H1 (cell line): Measurements from ENCODE around the gene FRMD4B. TPM values are rescaled to one million over a fixed set of nuclear protein-coding genes. Genes with fewer than 3 reads are reported as not detected.

Source experiments
- CTCF ChIA-PET: fragments of 300-600 bp; sonication (Branson Sonifier 250); formaldehyde crosslinking; loops from one replicate; lab custom pipeline; 2021; ENCODE audit not compliant: partially characterized antibody; lab: Charles Lee
- POLR2A ChIA-PET: fragments of 300-600 bp; sonication (Branson Sonifier 250); formaldehyde crosslinking; loops from one replicate; lab custom pipeline; 2021; ENCODE audit warnings: inconsistent platforms; ENCODE audit not compliant: partially characterized antibody; lab: Charles Lee
- DNase-seq, 2 experiments: peaks; one replicate each; pipeline versions ENCODE4 v3.0.0 to v3.0.0-alpha.2; 2010 to 2022; ENCODE audit warnings: low spot score in 2 of 2, low read depth in 1 of 2, mixed read lengths in 1 of 2
- FAIRE-seq: peaks from 2 replicates; lab custom pipeline; 2011; peaks lifted over from hg19 to GRCh38; lab: Jason Lieb, UNC
- H2AFZ ChIP-seq: 2 replicates; pipeline ENCODE4 v1.8.1; 2012; ENCODE audit warnings: low read length, inconsistent platforms
- H2AK5ac ChIP-seq: 2 replicates; pipeline ENCODE4 v1.6.1; 2013; ENCODE audit warnings: low read depth, low read length
- H2BK120ac ChIP-seq: replicated peaks from 2 replicates; pipeline ENCODE3; 2013; ENCODE audit warnings: low read depth, low read length, inconsistent platforms
- H2BK12ac ChIP-seq: 2 replicates; pipeline ENCODE4 v1.6.1; 2013; ENCODE audit warnings: low read depth, low read length
- H2BK15ac ChIP-seq: 2 replicates; pipeline ENCODE4 v1.6.1; 2013; ENCODE audit warnings: low read length
- H2BK20ac ChIP-seq: 2 replicates; pipeline ENCODE4 v1.6.1; 2013; ENCODE audit warnings: low read length
- H2BK5ac ChIP-seq: 2 replicates; pipeline ENCODE4 v1.6.1; 2013; ENCODE audit warnings: low read depth, low read length
- H3K14ac ChIP-seq: 2 replicates; pipeline ENCODE4 v1.6.1; 2013; ENCODE audit warnings: inconsistent platforms; ENCODE audit not compliant: insufficient read length
- H3K18ac ChIP-seq: 2 replicates; pipeline ENCODE4 v1.6.1; 2013; ENCODE audit warnings: low read length; ENCODE audit errors: extremely low read depth
- H3K23ac ChIP-seq: 2 replicates; pipeline ENCODE4 v1.6.1; 2013; ENCODE audit warnings: inconsistent platforms; ENCODE audit not compliant: insufficient read length
- H3K23me2 ChIP-seq: 2 replicates; pipeline ENCODE4 v1.6.1; 2013; ENCODE audit warnings: low read depth, low read length
- H3K27ac ChIP-seq: 2 replicates; pipeline ENCODE4 v1.6.1; 2011; ENCODE audit warnings: low read depth, low read length, inconsistent platforms
- H3K27me3 ChIP-seq, 4 experiments: replicated peaks in 1 of 4; 1 replicate in 1 of 4; 2 replicates in 3 of 4; pipeline versions ENCODE4 v1.6.1 to v1.8.1; 2011 to 2013; ENCODE audit warnings: low read length in 3 of 4, mild to moderate bottlenecking in 3 of 4, inconsistent platforms in 2 of 4, mixed read lengths in 2 of 4, moderate library complexity in 1 of 4; ENCODE audit not compliant: control insufficient read depth in 3 of 4, insufficient read depth in 3 of 4; ENCODE audit errors: extremely low read depth in 1 of 4
- H3K36me3 ChIP-seq, 4 experiments: 2 replicates each; pipeline versions ENCODE4 v1.6.1 to v1.8.1; 2011 to 2013; ENCODE audit warnings: mild to moderate bottlenecking in 4 of 4, low read length in 3 of 4, moderate library complexity in 2 of 4, control low read depth in 1 of 4, inconsistent platforms in 1 of 4; ENCODE audit not compliant: insufficient read depth in 4 of 4, control insufficient read depth in 2 of 4
- H3K4ac ChIP-seq: replicated peaks from 2 replicates; pipeline ENCODE3; 2013; ENCODE audit warnings: low read length, low read depth, mixed read lengths, inconsistent platforms; ENCODE audit not compliant: insufficient read length
- H3K4me1 ChIP-seq, 4 experiments: replicated peaks in 1 of 4; 1 replicate in 1 of 4; 2 replicates in 3 of 4; pipeline versions ENCODE4 v1.6.1 to v1.8.1; 2011 to 2013; ENCODE audit warnings: low read length in 3 of 4, inconsistent platforms in 2 of 4, mixed read lengths in 1 of 4; ENCODE audit not compliant: insufficient read depth in 4 of 4, control insufficient read depth in 3 of 4
- H3K4me2 ChIP-seq, 2 experiments: 2 replicates each; pipeline versions ENCODE4 v1.6.1 to v1.8.1; 2011 to 2013; ENCODE audit warnings: low read depth in 2 of 2, low read length in 2 of 2, control low read depth in 1 of 2, inconsistent platforms in 1 of 2, mild to moderate bottlenecking in 1 of 2; ENCODE audit not compliant: insufficient read depth in 1 of 2
- H3K4me3 ChIP-seq, 4 experiments: fragments of 200-600, 300-600 bp in 1 of 4; sonication (generic), shearing (Covaris generic), sonication (Bioruptor Twin) in 1 of 4; 2 replicates each; pipeline versions ENCODE4 v1.5.1 to v1.8.1; 2011 to 2016; ENCODE audit warnings: low read length in 4 of 4, low read depth in 3 of 4, control low read depth in 2 of 4, inconsistent platforms in 2 of 4, mild to moderate bottlenecking in 2 of 4, mixed read lengths in 1 of 4, moderate library complexity in 1 of 4; ENCODE audit not compliant: insufficient read depth in 2 of 4; ENCODE audit errors: extremely low read depth in 1 of 4
- H3K56ac ChIP-seq: replicated peaks from 2 replicates; pipeline ENCODE3; 2013; ENCODE audit warnings: low read depth, mild to moderate bottlenecking, mixed read lengths, low read length, inconsistent platforms; ENCODE audit not compliant: insufficient read length
- H3K79me1 ChIP-seq: 2 replicates; pipeline ENCODE4 v1.6.1; 2013; ENCODE audit warnings: low read depth, low read length, control low read depth
- H3K79me2 ChIP-seq, 2 experiments: 2 replicates each; pipeline versions ENCODE4 v1.6.1 to v1.8.1; 2012 to 2013; ENCODE audit warnings: low read length in 2 of 2, mild to moderate bottlenecking in 2 of 2, inconsistent platforms in 1 of 2; ENCODE audit not compliant: insufficient read depth in 2 of 2, control insufficient read depth in 1 of 2
- H3K9ac ChIP-seq, 4 experiments: replicated peaks in 1 of 4; 1 replicate in 1 of 4; 2 replicates in 3 of 4; pipeline versions ENCODE4 v1.6.1 to v1.8.1; 2011 to 2013; ENCODE audit warnings: low read depth in 3 of 4, low read length in 3 of 4, control low read depth in 2 of 4, mild to moderate bottlenecking in 2 of 4, moderate library complexity in 2 of 4, inconsistent platforms in 1 of 4; ENCODE audit errors: extremely low read depth in 1 of 4
- H3K9me3 ChIP-seq, 2 experiments: 2 replicates each; pipeline versions ENCODE4 v1.6.1 to v1.8.1; 2012 to 2013; ENCODE audit warnings: mild to moderate bottlenecking in 2 of 2, moderate library complexity in 2 of 2, control low read depth in 1 of 2, inconsistent platforms in 1 of 2, low read depth in 1 of 2, low read length in 1 of 2, mixed read lengths in 1 of 2; ENCODE audit not compliant: insufficient read depth in 2 of 2
- H4K20me1 ChIP-seq, 2 experiments: replicated peaks in 1 of 2; 2 replicates each; pipeline versions ENCODE3 to v1.8.1; 2011 to 2013; ENCODE audit warnings: inconsistent platforms in 2 of 2, low read length in 2 of 2, mild to moderate bottlenecking in 1 of 2; ENCODE audit not compliant: insufficient read depth in 2 of 2, control insufficient read depth in 1 of 2
- H4K5ac ChIP-seq: 2 replicates; pipeline ENCODE4 v1.6.1; 2013; ENCODE audit warnings: low read length, low read depth, mixed read lengths, inconsistent platforms; ENCODE audit not compliant: insufficient read length
- H4K8ac ChIP-seq: 2 replicates; pipeline ENCODE4 v1.8.0; 2013; ENCODE audit warnings: mild to moderate bottlenecking, moderate library complexity, low read length, inconsistent platforms; ENCODE audit not compliant: insufficient read depth; ENCODE audit errors: extremely low read depth
- H4K91ac ChIP-seq: replicated peaks from 2 replicates; pipeline ENCODE3; 2013; ENCODE audit warnings: low read length, mixed read lengths, inconsistent platforms; ENCODE audit not compliant: insufficient read length
- CREB1 ChIP-seq: IDR thresholded peaks from 2 replicates; pipeline ENCODE4 v1.6.1; 2012; ENCODE audit warnings: inconsistent platforms
- CTBP2 ChIP-seq: IDR thresholded peaks from 2 replicates; pipeline ENCODE4 v1.7.0; 2011; ENCODE audit warnings: borderline replicate concordance, mild to moderate bottlenecking, moderate library complexity, mixed read lengths, low read length; ENCODE audit not compliant: insufficient read depth, insufficient read length
- KDM1A ChIP-seq: fragments of 200-600, 300-600 bp; sonication (generic); IDR thresholded peaks from 2 replicates; pipeline ENCODE4 v1.7.1; 2016; ENCODE audit warnings: mild to moderate bottlenecking, low read length, borderline replicate concordance
- RXRA ChIP-seq: IDR thresholded peaks from 2 replicates; pipeline ENCODE4 v1.6.1; 2011; ENCODE audit warnings: low read depth, mild to moderate bottlenecking, low read length, moderate library complexity; ENCODE audit not compliant: insufficient read depth
- SAP30 ChIP-seq: fragments of 300-600 bp; sonication (generic); IDR thresholded peaks from 2 replicates; pipeline ENCODE4 v1.7.1; 2012; ENCODE audit warnings: low read length, moderate library complexity, mild to moderate bottlenecking, inconsistent platforms; ENCODE audit not compliant: insufficient read depth, insufficient replicate concordance
- SIX5 ChIP-seq: IDR thresholded peaks from 2 replicates; pipeline ENCODE4 v1.6.1; 2011; ENCODE audit warnings: mild to moderate bottlenecking, low read depth, low read length
- TCF12 ChIP-seq: IDR thresholded peaks from 2 replicates; pipeline ENCODE4 v1.6.1; 2011; ENCODE audit warnings: low read depth, mild to moderate bottlenecking, low read length
- WGBS, 2 experiments: shearing (Covaris generic) in 1 of 2; methylation state at CpG; one replicate each; pipeline versions ENCODE4 v1.1.6 to v1.1.7; 2013 to 2015; ENCODE audit warnings: low lambda C conversion rate in 2 of 2, mixed read lengths in 2 of 2, inconsistent platforms in 1 of 2, low coverage in 1 of 2, missing lambda C conversion rate in 1 of 2; ENCODE audit not compliant: insufficient replicate concordance in 2 of 2, insufficient coverage in 1 of 2, insufficient read length in 1 of 2; ENCODE audit errors: extremely low coverage in 1 of 2, missing lambda C conversion rate in 1 of 2; 5-methylcytosine and 5-hydroxymethylcytosine counted together
- polyA plus RNA-seq, 7 experiments: library from polyadenylated mRNA; depleted of rRNA in 3 of 7; stranded (reverse) in 5 of 7; unstranded in 2 of 7; fragments of >200 nt in 5 of 7; fragments of 200-250 nt in 2 of 7; gene quantifications; 1 replicate in 5 of 7; 2 replicates in 1 of 7; 4 replicates in 1 of 7; pipeline versions ENCODE4 v1.2.1 to v1.2.3, GENCODE V29; 2011 to 2013; ENCODE audit warnings: missing spikeins in 2 of 7, mixed read lengths in 2 of 7
- total RNA-seq: library from RNA; stranded (reverse); fragmentation: NEBNext Ultra II Directional; extraction: Animal tissue kit (Norgen Biotek cat#: 25700); gene quantifications from 2 replicates; pipeline ENCODE4 v1.2.1, GENCODE V29; 2021

Gene FRMD4B
- total and polyA plus RNA-seq, 2 of the 8 experiments (the other 6 are each of a cell fraction or from before 2014, with no cell fraction given) = 2.7 to 7.2 TPM

GRCh38 chr3:69199942-69200341 lies 185.9 kb downstream of the FRMD4B start:
- Histone ChIP-seq H3K9me3 (no peaks in the 10 kb centered on the region), H2AK5ac (no peak overlapping the region), H3K18ac (no peak overlapping the region), H3K79me1 (no peaks in the 10 kb centered on the region), H3K36me3 (no peaks in the 10 kb centered on the region), H3K56ac (no peak overlapping the region), H4K5ac (no peak overlapping the region), H3K4me2 (no peak overlapping the region; a peak in 1 of 4 replicates), H3K9ac (no peak overlapping the region), H3K14ac (no peak overlapping the region), H3K4me3 (no peak overlapping the region), H2BK5ac (no peak overlapping the region), H3K23ac (no peak overlapping the region), H2BK120ac (no peak overlapping the region), H4K8ac (no peak overlapping the region), H2BK12ac (no peak overlapping the region), H3K79me2 (no peaks in the 10 kb centered on the region), H2BK20ac (no peak overlapping the region), H3K27ac (no peak overlapping the region), H2BK15ac (no peak overlapping the region), H4K20me1 (no peaks in the 10 kb centered on the region), H3K4me1 (peaks cover 2 to 11% (median 6%) of the 10 kb centered on the region in 4 experiments; a peak in 3 of 7 replicates), H3K4ac (no peak overlapping the region), H2AFZ (no peak overlapping the region), H3K27me3 (no peaks in the 10 kb centered on the region), H4K91ac (no peak overlapping the region), H3K23me2 (no peaks in the 10 kb centered on the region)
- ChIA-PET POLR2A (interaction anchor here (2.1 kb wide), 1 partner anchor 37 kb away, joined by 6 read pairs; no protein-coding TSS in a partner anchor), CTCF (interaction anchor here (0.8 to 2.6 kb wide), 9 partner anchors 10 to 116 kb away, joined by 3 to 13 read pairs (median 3); no protein-coding TSS in a partner anchor)
- no peak for DNase-seq
- no peak for TF ChIP-seq CTBP2
- TF ChIP-seq RXRA = no peak
- TF ChIP-seq SAP30 = no peak
- no peak for TF ChIP-seq KDM1A
- TF ChIP-seq SIX5 = no peak
- no peak for TF ChIP-seq TCF12
- no peak for TF ChIP-seq CREB1
- no peak for FAIRE-seq
- 75% methylated on average over 6 of the region's 6 CpGs; no CpG with 5 or more reads in 1 of the 2 experiments for WGBS, 2 experiments
